SH-SY5Y (cell line): Measurements from ENCODE around the gene CIDEA.

ENCODE experiments used
- GATA2 ChIP-seq: IDR thresholded peaks from 2 replicates; pipeline ENCODE4 v1.6.1; 2011; ENCODE audit warnings: mild to moderate bottlenecking, low read depth, low read length
- GATA3 ChIP-seq: IDR thresholded peaks from 2 replicates; pipeline ENCODE4 v1.6.1; 2011; ENCODE audit warnings: low read depth, mild to moderate bottlenecking, low read length, moderate library complexity

The CIDEA gene

DNA sequence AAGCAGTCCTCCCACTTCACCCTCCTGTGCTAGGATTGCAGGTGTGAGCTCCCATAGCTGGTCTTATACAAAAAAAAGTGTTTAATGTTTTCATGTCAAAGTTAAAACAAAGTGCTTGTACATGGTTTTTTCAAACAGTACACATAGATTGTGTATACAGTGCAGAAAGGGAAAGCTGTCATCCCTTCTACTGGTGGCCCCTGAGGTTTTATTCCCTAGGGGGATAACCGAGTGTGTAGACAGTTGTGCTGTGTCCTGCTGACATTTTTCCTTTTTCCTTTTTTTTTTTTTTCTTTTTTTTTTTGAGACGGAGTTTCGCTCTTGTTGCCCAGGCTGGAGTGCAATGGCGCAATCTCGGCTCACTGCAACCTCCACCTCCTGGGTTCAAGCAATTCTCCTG, 64.7 kb downstream of the CIDEA start:
- TF ChIP-seq GATA2 (no peak), GATA3 (no peak)

DNA sequence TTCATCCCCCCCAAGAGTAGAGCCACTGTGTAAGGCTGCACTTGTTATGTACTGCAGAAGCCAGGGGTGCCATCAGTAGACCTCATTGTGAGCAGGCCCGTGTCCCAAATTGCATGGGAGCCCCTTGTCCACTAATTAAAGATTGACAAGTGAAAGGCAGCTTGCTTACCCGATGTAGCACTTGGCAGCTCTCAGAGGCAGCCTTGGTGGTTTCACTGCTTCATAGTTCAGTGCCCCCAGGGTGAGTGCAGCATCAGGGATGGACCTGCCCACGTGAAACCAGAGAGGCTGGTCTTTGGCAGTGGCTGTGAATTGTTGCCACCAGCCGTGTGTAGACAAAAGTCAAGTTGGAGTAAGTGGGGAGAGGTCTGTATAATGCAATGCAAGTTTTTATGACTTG, 67.2 kb downstream of the CIDEA start:
- TF ChIP-seq GATA3 (no peak), GATA2 (no peak)

DNA sequence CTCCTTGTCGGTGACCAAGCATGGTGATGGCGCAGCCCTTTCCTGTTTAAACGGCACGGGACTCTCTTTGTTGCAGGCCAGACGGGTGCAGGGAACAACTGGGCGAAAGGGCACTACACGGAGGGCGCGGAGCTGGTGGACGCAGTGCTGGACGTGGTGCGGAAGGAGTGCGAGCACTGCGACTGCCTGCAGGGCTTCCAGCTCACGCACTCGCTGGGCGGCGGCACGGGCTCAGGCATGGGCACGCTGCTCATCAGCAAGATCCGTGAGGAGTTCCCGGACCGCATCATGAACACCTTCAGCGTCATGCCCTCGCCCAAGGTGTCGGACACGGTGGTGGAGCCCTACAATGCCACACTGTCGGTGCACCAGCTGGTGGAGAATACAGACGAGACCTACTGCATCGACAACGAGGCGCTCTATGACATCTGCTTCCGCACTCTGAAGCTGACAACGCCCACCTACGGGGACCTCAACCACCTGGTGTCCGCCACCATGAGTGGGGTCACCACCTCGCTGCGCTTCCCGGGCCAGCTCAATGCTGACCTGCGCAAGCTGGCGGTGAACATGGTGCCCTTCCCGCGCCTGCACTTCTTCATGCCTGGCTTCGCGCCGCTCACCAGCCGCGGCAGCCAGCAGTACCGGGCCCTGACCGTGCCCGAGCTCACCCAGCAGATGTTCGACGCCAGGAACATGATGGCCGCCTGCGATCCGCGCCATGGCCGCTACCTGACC, 71.0 kb downstream of the CIDEA start:
- no peak for TF ChIP-seq GATA3
- TF ChIP-seq GATA2, result no peak

DNA sequence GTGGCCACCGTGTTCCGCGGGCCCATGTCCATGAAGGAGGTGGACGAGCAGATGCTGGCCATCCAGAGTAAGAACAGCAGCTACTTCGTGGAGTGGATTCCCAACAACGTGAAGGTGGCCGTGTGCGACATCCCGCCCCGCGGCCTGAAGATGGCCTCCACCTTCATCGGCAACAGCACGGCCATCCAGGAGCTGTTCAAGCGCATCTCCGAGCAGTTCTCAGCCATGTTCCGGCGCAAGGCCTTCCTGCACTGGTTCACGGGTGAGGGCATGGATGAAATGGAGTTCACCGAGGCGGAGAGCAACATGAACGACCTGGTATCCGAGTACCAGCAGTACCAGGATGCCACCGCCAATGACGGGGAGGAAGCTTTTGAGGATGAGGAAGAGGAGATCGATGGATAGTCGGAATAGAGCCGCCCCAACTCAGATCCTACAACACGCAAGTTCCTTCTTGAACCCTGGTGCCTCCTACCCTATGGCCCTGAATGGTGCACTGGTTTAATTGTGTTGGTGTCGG, 71.6 kb downstream of the CIDEA start:
- no peak for TF ChIP-seq GATA2
- TF ChIP-seq GATA3, result no peak

DNA sequence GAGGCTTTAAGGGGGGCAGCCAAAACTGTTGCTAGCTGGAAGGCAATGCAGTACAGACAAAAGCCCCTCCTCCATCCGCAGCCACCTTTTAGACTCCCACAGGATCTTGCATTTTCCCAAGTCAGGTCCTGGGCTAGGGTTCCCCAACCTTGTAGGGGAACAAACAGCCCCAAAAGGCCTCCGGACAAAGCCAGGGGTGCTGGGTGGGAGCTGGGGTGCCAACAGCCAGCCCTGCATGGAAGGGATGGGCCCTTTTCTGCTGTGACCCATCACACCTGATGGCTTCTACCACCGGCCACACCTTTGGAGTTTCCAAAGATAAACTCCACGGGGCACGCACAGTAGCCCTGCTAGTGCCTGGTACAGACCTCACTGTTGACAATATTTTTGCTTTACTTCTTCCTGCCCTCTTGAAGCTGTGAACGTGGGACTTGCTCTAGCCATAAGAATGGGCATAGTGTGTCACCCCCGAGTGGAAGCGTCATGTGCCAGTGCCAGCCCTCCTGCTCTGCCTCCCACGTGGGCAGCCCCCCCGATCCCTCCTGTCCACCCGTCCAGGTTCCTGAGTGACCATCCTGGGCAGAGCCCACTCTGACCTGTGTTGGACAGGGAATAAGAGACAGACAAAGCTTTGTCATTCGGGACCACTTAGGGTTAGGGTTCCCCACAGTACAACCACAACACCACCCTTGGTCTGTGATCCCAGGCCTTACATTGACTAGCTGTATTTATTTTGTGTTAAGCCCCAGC, 72.7 kb downstream of the CIDEA start:
- TF ChIP-seq GATA2 (no peak), GATA3 (no peak)
